ENCODE results near the gene MAP3K4. TPM values are rescaled to one million over a fixed set of nuclear protein-coding genes. Genes with fewer than 3 reads are reported as not detected.

The MAP3K4 gene
- polyA plus RNA-seq, 3 donors = 3.2 to 12.3 (median 3.5) TPM

DNA sequence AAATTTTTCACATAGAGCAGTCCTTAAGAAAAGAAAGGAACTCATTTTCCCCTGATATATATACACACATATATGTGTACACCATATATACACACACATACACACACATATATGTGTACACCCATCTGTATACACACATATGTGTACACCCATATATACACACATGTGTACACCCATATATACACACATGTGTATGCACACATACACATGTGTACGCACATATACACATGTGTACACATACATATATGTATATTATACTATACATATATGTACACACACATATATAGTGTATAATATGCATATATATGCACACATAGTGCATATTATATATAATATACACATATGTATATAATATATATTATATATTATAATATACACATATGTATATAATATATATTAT lies 9.1 kb downstream of the MAP3K4 start:
- no peak overlapping the region for H3K9ac ChIP-seq (ENCODE audit: insufficient read depth, low read length, poor library complexity, severe bottlenecking)
- H3K79me2 ChIP-seq (ENCODE audit: insufficient read depth, low read length) = peaks cover 89% of the 10 kb centered on the region
- H2AFZ ChIP-seq (ENCODE audit: insufficient read depth, low read depth, low read length, poor library complexity, severe bottlenecking) = no peak overlapping the region
- Mint-ChIP-seq H3K27ac (no peak overlapping the region), H3K4me1 (peaks cover 18% of the 10 kb centered on the region), H3K27me3 (ENCODE audit: low read depth in 3 of 3) (no peaks in the 10 kb centered on the region), H3K9me3 (no peaks in the 10 kb centered on the region), H3K36me3 (peaks cover 0 to 3% of the 10 kb centered on the region in 2 donors), H3K4me3 (no peak overlapping the region)
- no peaks in the 10 kb centered on the region for H3K9me3 ChIP-seq (replicated peaks in 1 of 2; ENCODE audit: control insufficient read depth in 1 of 2, insufficient read depth in 1 of 2, low read length in 2 of 2)
- intact Hi-C loops (cut with micrococcal nuclease) = no loop called here
- H3K27ac ChIP-seq (ENCODE audit: low read depth in 1 of 2, low read length in 2 of 2) = peak overlapping the region in 1 of 2 donors; percentile 24
- no peaks in the 10 kb centered on the region for H3K27me3 ChIP-seq (ENCODE audit: control insufficient read depth in 2 of 2, insufficient read depth in 2 of 2, low read length in 2 of 2)
- peaks cover 17 to 18% of the 10 kb centered on the region in 2 donors for H3K4me1 ChIP-seq (ENCODE audit: control insufficient read depth in 1 of 2, insufficient read depth in 2 of 2, low read length in 2 of 2)
- no peak overlapping the region for H3K4me2 ChIP-seq (replicated peaks; ENCODE audit: extremely low read depth, low read length, poor library complexity, severe bottlenecking)
- no peak overlapping the region for H3K4me3 ChIP-seq (replicated peaks in 1 of 3; ENCODE audit: low read depth in 2 of 3, low read length in 3 of 3)
- TF ChIP-seq, protein P1, sequence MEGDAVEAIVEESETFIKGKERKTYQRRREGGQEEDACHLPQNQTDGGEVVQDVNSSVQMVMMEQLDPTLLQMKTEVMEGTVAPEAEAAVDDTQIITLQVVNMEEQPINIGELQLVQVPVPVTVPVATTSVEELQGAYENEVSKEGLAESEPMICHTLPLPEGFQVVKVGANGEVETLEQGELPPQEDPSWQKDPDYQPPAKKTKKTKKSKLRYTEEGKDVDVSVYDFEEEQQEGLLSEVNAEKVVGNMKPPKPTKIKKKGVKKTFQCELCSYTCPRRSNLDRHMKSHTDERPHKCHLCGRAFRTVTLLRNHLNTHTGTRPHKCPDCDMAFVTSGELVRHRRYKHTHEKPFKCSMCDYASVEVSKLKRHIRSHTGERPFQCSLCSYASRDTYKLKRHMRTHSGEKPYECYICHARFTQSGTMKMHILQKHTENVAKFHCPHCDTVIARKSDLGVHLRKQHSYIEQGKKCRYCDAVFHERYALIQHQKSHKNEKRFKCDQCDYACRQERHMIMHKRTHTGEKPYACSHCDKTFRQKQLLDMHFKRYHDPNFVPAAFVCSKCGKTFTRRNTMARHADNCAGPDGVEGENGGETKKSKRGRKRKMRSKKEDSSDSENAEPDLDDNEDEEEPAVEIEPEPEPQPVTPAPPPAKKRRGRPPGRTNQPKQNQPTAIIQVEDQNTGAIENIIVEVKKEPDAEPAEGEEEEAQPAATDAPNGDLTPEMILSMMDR (IDR thresholded peaks at IDR 0.05) = no peak
- WGBS (ENCODE audit: insufficient coverage) = no CpG with 5 or more reads among the region's 1 CpG
- peaks cover 27% of the 10 kb centered on the region for H4K20me1 ChIP-seq (ENCODE audit: insufficient read depth, low read length)
- H3K36me3 ChIP-seq (replicated peaks in 1 of 2; ENCODE audit: control insufficient read depth in 1 of 2, insufficient read depth in 2 of 2, low read length in 2 of 2) = no peaks in the 10 kb centered on the region
- no peak for DNase-seq

DNA sequence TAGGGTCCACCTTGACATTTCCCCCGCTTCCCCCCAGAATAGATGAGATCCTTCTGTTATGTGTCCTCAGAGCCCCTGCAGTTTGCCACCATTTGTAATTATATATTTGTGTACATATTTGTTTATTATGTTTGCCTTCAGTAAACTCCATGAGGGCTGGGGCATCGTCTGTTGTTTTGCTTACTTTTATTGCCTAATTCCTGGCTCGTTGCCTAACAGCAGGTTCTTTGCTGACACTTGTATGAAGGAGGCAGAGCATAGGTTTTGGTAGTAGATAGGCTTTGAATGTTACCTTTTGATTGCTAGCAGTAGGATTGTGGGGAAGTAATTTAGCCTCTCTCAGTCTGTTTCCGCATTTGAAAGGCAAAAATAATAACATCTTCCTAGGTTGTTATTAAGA lies 9.9 kb downstream of the MAP3K4 start:
- intact Hi-C loops (cut with micrococcal nuclease) = no loop called here
- Mint-ChIP-seq H3K36me3 (peaks cover 0 to 3% of the 10 kb centered on the region in 2 donors), H3K4me1 (peaks cover 12% of the 10 kb centered on the region), H3K4me3 (no peak overlapping the region), H3K27me3 (ENCODE audit: low read depth in 3 of 3) (no peaks in the 10 kb centered on the region), H3K9me3 (no peaks in the 10 kb centered on the region), H3K27ac (peak overlapping the region in 1 of 7 donors; percentile 14)
- Histone ChIP-seq H3K79me2 (ENCODE audit: insufficient read depth, low read length) (peaks cover 90% of the 10 kb centered on the region), H3K4me2 (replicated peaks; ENCODE audit: extremely low read depth, low read length, poor library complexity, severe bottlenecking) (no peak overlapping the region), H3K9me3 (replicated peaks in 1 of 2; ENCODE audit: control insufficient read depth in 1 of 2, insufficient read depth in 1 of 2, low read length in 2 of 2) (no peaks in the 10 kb centered on the region), H3K36me3 (replicated peaks in 1 of 2; ENCODE audit: control insufficient read depth in 1 of 2, insufficient read depth in 2 of 2, low read length in 2 of 2) (no peaks in the 10 kb centered on the region), H3K9ac (ENCODE audit: insufficient read depth, low read length, poor library complexity, severe bottlenecking) (no peak overlapping the region), H3K27ac (ENCODE audit: low read depth in 1 of 2, low read length in 2 of 2) (peak overlapping the region in 1 of 2 donors; percentile 39), H3K4me1 (ENCODE audit: control insufficient read depth in 1 of 2, insufficient read depth in 2 of 2, low read length in 2 of 2) (peaks cover 10% of the 10 kb centered on the region in 2 donors), H3K27me3 (ENCODE audit: control insufficient read depth in 2 of 2, insufficient read depth in 2 of 2, low read length in 2 of 2) (no peaks in the 10 kb centered on the region), H2AFZ (ENCODE audit: insufficient read depth, low read depth, low read length, poor library complexity, severe bottlenecking) (no peak overlapping the region), H3K4me3 (replicated peaks in 1 of 3; ENCODE audit: low read depth in 2 of 3, low read length in 3 of 3) (no peak overlapping the region), H4K20me1 (ENCODE audit: insufficient read depth, low read length) (peaks cover 22% of the 10 kb centered on the region)
- TF ChIP-seq, protein P1 (IDR thresholded peaks at IDR 0.05) = no peak
- DNase-seq = peak in 2 of 3 donors; percentile 5 to 7
- WGBS (ENCODE audit: insufficient coverage) = 33% methylated on average over 2 of the region's 4 CpGs

Data from CD14-positive monocyte (primary cell).